Mesenteric fat pad (tissue), 1 donor: ENCODE measurements around the gene PI16. TPM values are rescaled to one million over a fixed set of nuclear protein-coding genes. Genes with fewer than 3 reads are reported as not detected.
"Not testable (repeated sequence)": the region's sequence is repeated elsewhere in the genome, so short reads cannot be mapped to it uniquely, and the experiment has no call there.

ENCODE experiments used
- DNase-seq: peaks from one replicate; pipeline ENCODE4 v3.0.0-alpha.2; 2020; ENCODE audit warnings: low spot score
- total RNA-seq: library from RNA; stranded (reverse); fragmentation: NEBNext Ultra II Directional; extraction: Animal tissue kit (Norgen Biotek cat#: 25700); gene quantifications from one replicate; pipeline ENCODE4 v1.2.1, GENCODE V29; 2021
- donor health status: DM: yes; HTN: yes; CAD: no.

Gene PI16
- total RNA-seq, 1 donor from 2014 or later = 22.5 TPM

DNA sequence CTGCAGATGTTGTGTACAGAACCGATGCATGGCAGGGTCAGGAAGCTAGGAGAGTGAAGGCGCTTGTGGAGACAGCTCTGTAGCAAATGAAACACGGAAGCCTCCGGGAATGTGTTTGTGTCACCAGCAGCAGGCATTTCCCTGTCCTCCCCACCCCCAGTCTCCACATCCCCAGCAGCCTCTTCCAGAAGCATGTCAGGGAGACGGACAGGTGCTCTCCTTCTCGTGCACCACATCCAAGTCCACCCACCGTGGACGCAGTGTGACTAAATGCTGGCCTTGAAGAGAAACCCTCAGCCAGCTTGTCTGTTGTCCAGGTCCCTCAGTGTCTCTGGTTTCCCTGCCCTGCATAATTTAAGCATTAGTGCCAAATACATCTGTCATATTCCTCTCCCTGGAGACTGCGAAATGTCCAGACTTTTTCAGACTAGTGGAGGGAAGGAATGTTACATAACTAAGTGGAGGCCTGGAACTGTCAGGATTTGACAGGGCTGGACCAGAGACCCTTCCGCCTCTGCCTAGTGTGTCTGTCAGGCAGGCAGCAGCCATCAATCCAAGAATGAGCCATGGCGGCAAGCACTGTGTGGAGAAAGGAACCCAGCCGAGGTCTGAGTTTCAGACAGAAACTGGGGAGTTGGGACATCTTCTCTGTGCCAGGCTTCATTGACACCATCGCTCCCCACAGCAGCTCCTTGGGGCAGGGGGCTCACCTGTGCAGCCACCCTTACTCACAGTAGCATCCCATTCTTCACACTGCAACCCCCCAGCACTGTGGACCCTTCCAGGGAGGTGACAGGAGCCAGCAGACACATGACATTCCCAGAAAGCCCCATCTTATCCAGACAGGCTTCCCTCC, 26.6 kb upstream of the PI16 start:
- DNase-seq = no peak

- no peak for DNase-seq
Measured at GRCh38 chr6:36928547-36928918, 26.0 kb upstream of the PI16 start.

- DNase-seq = no peak
Measured at GRCh38 chr6:36929152-36929551, 25.4 kb upstream of the PI16 start.

DNA sequence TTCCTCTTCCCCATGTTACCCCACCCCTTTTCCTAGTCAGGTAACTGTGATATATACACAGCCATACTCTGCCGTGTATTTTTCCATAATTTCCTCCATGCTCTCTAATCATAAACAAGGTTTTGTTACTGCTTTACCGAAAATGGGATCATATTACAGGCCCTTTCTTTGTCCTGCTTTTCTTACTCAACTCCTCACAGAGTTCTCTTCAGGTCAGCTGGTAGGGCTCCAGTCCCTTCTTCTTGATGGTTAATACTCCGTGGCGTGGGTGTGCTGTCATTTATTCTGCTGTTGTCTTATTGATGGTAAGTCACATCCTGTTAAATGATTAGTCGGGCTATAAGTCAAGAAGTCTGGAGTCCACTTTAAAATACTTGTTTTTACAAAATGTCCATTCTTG, 24.9 kb upstream of the PI16 start:
- no peak for DNase-seq

GRCh38 chr6:36930483-36930882, 24.1 kb upstream of the PI16 start:
- no peak for DNase-seq

DNA sequence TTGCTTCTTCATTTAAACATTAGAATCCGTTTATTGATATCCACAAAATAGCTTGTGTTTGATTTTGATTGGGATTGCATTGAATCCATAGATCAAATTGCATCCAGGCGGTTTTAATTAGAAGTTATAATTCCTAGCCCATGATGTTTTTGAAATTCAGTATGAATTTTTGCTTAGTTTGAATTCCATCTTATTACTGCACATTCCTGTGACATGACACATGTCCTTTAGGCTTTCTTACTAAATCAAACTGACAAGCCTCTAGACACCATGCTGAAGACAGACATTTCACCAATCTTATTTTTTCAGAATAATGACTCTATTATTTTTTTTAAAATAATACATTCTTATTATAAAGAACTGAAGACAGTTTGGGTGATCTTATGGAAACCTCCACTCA, 21.4 kb upstream of the PI16 start:
- DNase-seq = no peak

DNA sequence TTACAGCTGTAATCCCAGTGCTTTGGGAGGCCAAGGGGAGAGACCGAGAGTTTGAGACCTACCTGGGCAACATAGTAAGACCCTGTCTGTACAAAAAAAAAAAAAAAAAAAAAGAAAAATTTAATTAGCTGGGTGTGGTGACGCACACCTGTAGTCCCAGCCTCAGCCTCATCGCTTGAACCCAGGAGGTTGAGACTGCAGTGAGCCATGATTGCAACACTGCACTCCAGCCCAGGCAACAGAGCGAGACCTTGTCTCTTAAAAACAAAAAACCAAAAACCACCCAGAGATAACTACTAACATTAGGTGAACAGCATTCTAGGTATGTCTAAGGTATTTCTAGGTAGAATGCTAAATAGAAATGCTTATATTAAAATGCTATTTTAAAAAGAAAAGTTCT, 21.0 kb upstream of the PI16 start:
- DNase-seq = no peak

GRCh38 chr6:36934901-36935300, 19.6 kb upstream of the PI16 start:
- DNase-seq = no peak

DNA sequence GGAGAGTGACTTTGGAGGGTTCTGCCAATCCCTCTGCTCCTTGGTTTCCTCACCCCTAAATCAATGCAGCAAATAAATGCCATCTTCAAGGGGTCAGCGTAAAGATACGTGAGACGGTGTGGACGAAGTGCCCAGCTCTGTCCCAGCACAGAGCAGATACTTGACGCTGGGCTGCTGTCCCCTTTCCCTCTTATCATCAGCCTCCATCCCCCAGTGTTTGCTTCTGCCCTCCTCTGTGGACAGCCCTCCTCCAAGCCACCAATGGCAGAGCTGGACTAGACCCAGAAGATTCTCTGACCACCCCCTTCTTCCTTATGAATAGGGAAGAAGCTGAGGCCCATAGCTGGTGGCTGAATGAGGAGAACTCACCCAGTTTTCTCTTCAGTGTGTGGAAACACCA, 17.7 kb upstream of the PI16 start:
- DNase-seq = no peak

- no peak for DNase-seq
Measured at GRCh38 chr6:36937896-36938295, 16.6 kb upstream of the PI16 start.

DNA sequence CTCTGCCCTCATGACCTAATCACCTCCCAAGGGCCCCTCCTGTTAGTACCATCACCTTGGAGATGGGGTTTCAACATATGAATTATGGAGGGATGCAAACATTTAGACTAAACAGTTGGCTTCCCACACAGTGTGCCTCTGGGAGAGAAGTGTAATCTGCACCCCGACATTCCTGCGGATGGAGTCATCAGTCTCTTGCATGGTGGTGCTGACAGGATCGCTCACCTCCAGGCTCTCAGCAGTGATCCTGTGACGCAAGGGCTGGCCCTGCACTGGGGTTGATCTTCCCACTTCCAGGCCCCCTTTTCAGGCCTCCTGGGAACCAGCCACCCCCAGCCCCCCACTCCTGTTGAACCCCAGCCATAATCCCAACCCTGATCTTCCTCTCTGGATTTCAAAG, 16.0 kb upstream of the PI16 start:
- peak; percentile 71 for DNase-seq

GRCh38 chr6:36939005-36939404, 15.5 kb upstream of the PI16 start:
- peak; percentile 51 for DNase-seq

GRCh38 chr6:36940027-36940426, 14.5 kb upstream of the PI16 start:
- peak; percentile 67 for DNase-seq

DNA sequence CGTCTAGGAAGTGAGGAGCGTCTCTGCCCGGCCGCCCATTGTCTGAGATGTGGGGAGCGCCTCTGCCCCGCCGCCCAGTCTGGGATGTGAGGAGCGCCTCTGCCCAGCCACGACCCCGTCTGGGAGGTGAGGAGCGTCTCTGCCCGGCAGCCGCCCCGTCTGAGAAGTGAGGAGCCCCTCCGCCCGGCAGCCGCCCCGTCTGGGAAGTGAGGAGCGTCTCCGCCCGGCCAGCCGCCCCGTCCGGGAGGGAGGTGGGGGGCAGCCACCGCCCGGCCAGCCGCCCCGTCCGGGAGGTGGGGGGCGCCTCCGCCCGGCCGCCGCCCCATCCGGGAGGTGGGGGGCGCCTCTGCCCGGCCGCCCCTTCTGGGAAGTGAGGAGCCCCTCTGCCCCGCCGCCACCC, 13.0 kb upstream of the PI16 start:
- not testable (repeated sequence) for DNase-seq

- DNase-seq = not testable (repeated sequence)
Measured at GRCh38 chr6:36942329-36942728, 12.2 kb upstream of the PI16 start.

- DNase-seq = no peak
Measured at GRCh38 chr6:36944650-36945049, 9.9 kb upstream of the PI16 start.

DNA sequence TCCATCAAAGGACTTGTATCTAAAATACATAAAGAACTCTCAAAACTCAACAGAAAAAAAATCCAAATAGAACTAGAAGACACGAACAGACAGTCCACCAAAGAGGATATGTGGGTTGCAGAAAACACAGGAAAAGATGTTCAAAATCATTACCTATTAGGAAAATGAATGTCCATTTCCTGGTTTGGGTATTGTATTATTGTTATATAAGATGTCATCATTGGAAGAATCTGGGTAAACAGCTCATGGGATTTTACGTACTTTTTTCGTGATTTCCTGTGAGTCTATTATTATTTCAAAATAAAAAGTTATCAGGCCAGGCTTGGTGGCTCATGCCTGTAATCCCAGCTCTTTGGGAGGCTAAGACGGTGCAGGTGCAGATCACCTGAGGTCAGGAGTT, 9.2 kb upstream of the PI16 start:
- DNase-seq = no peak

DNA sequence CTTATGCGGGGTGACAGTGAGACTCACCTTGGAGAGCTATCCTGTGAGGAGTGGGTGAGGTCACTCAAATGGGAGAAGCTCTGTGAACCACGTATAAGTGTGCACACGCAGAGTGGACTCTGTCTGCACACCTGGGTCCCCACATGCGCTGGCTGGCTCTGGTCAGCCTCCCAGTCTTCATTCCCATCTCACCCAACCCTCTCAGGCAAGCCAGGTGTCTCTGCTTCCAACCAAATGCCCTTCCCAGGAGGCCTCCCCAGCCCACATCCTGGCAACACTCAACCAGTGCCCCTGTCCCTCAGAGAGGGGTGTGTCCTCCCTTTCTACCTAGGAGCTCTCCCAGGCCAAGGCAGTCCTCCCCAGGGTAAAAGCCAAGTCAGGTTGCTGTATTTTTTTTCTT, 8.0 kb upstream of the PI16 start:
- DNase-seq = peak; percentile 82

- peak; percentile 60 for DNase-seq
Measured at GRCh38 chr6:36947570-36948351, 6.8 kb upstream of the PI16 start.

DNA sequence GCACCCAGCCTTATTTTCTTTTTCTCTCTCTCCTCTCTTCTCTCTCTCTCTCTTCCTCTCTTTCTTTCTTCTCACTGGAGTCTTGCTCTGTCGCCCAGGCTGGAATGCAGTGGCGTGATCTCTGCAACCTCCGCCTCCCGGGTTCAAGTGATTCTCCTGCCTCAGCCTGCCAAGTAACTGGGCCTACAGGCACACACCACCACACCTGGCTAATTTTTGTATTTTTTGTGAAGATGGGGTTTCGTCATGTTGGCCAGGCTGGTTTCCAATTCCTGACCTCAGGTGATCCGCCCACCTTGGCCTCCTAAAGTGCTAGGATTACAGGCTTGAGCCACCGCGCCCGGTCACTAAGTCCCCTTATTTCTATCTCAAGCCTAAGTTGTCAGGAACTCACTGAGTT, 5.5 kb upstream of the PI16 start:
- DNase-seq = peak; percentile 33

DNA sequence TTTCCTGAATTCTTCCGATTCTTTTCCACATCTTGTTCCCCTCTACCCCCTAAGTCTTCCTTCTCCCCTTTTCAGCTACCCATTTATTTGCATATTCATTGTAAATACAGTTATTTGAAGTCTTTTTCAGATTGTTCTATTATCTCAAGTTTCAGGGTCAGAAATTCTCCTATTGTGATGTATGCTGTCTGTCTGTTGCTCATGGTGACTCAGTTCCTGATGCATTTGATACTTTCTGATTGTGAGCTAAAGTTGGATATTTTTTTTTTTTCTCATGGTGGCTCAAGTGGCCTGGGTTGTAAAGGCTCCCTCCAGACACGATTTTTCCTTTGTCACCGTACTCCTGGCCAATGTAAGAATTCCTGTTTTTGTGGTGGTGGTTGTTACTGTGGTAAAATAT, 4.9 kb upstream of the PI16 start:
- no peak for DNase-seq

- no peak for DNase-seq
Measured at GRCh38 chr6:36953931-36954261, 642 bp upstream of the PI16 start.

DNA sequence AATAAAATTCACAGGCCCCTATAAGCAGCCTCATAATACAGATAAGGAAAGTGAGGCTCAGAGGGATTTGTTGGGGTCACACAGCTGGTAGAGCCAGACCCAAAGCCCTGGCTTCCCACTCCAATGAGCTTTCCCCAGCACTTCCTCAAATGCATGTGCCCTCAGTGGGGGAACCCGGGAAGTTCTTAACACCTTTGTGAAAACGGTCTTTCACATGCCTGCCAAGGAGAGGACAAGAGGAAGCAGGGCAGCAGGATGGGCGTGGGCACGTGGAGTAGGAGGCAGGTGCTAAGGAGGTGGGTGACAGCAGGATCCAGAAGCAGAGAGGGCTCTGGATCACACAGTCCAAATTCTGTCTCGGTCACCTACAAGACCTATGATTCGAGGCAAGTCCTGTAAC, 598 bp downstream of the PI16 start:
- DNase-seq = peak; percentile 69
